Measurements from ENCODE around the gene GLS.
"Not testable (repeated sequence)": the region's sequence is repeated elsewhere in the genome, so short reads cannot be mapped to it uniquely, and the experiment has no call there.

Gene GLS

DNA sequence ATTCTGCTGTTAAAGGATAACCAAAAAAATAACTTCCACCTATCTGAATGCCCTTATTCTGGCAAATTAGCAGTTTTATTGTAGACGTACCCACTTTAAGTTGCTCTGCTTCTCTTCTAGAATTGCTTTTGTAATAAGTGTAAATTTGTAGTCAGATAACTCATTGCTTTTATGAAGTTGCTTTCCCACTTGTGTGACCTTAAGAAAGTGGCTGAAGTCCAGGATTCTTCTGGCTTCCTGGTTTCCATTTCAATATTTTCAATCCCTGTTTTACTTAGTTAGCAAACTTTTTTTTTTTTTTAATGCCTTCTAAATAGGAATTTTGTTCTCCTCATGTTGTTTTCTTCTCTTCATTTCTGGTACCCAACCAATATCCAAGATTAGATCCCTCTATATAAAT lies 59.8 kb downstream of the GLS start:
- DNase-seq, result no peak

DNA sequence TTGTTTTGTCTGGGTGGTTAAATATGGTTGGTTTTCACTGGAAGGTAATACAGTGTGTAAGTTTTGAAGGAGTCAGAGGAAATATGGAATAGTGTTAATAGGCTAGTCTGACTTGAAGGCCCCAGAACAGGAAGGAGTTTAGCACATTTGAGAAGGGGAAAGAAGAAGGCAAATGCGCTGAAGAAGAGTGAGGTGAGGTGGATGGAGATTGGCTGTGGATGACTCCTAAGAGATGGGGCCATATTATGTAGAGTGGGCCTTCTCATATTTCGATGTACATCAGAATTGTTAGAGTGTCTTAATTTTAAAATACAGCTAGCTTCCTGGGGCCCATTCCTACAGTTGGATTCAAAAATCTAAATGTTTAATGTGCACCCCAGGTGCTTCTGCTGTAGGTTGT lies 61.0 kb downstream of the GLS start:
- DNase-seq, result no peak

DNA sequence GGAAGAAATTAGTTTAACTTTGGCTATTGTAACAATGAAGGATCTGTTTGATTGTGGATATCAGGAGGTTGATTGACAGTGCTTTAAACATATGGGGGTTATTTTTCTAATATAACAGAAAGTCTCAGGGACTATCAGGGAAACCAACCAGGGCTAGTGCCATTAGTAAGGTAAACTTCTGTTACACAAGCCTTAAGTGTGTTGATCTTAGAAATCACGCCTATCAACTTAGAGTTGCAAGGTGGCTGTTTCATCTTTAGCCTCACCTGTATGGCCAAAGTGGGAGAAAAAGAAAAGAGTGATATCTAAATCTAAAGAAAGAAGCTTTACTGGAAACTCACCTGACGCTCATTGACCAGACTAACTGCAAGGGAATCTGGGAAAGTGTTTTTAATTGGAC lies 62.1 kb downstream of the GLS start:
- no peak for DNase-seq

DNA sequence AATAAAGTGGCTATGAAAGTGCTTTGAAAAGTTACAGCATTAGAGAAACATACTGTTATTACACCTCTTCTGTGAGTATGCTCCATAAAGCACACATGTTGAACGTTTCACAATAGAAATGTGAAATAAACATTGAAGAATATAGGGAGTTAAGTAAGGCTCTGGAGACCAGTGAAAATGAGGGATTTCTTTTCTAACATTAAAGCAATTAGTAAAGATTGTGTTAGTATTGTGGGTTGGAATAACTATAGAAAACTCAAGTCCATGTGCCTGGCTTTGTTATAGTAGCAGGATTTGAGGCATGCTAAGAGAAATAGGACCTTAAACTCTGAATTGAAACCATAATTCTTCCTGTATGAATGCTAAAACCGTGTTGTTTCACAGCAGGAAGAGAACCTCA lies 63.1 kb downstream of the GLS start:
- no peak for DNase-seq

DNA sequence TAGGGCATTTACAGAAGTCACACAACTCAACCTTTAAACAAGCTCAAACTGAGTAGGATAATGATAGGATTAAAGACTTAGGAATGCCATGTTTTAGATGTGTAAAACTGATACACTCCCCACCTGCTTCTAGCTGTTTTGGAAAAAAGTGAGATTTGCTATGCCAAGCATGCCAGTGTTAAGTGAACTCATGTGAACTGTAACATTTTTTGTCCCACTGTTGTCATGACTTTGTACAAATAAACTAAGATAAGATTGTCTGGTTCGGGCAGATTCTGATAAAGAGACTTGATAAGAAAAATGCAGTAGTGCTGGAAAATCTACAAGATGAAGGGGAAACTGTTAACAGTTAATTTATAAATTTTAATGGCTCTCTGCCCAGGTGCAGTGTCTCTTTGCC lies 66.5 kb downstream of the GLS start:
- no peak for DNase-seq

DNA sequence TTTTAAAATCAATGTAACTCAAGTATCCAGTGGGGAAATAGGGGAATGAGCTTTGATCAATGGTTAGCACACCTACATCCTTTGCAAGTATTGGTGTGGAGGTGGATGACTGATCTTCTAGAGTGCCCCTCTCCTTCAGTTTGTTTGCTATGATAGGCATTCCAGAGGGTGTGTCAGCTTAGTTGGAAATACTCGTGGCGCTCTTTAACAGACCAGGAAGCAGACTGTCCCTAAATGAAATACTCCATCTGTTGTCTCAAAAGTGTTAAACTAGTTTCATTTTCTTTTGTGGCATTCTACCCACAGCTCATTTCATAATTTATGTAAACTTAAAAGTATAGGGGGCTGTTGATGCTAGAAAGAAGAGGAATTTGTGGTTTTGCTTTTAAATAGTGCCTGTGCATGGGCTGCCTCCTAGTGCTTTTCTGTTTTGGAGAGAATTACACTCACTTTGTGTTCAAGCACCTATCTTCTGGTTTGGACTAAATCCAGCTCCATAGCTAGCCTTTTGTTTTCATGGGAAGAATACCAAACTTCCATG lies 67.2 kb downstream of the GLS start:
- DNase-seq, result peak; percentile 45

DNA sequence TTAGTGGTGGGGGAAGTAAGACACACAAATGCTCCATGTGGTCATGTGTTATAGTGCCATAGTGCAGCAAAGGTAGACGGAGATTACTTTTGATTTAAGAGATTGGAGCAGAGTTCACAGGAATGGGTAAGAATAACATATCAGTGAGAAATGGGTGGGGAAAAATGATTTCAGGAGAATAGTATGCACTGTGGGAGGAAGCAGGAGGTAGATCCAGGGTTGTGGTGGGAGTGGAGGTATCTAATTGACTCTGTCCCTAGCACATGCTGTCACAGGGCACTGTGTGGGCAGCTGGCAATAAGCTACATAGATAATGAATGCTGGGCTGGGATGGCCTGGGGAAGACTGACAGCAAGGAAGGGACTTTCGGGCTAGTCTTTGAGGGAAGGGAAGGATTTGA lies 68.0 kb downstream of the GLS start:
- no peak for DNase-seq

DNA sequence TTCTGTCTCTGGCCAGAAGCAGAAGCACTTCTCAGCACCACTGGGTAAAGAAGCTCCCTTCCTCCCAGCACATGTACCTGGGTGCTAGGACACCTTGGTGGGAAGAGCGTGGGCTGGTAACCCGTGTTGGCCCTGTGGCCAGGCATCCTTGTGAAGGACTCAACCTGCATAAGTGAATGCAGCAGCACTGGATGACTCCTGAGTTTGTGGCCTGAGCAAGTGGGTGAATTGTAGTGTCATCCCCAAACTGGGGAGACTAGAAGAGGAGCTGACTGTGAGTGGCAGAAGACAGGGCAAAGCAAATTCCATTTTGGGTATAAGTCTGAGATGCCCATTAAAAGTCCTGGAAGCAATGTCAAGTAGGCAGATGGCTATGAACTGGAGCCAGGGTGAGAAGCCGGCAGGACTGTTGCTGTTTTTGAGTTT lies 70.0 kb downstream of the GLS start:
- no peak for DNase-seq

DNA sequence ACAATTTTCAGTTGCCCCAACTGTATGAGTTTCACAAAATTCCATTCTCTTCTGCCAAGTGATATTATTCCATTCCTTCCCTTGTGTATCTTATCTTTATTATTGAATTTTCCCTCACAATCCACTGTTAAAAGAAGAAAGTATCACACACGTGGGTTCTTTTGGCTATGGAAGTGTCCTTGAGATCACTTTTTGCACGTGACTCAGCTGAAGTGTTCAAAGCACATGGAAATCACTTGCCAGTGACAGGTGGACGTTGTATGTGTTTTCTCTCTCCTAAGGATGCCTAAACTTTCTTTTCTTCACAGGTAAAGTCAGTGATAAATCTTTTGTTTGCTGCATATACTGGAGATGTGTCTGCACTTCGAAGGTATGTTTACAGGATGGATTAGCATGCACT lies 72.6 kb downstream of the GLS start:
- DNase-seq, result no peak

DNA sequence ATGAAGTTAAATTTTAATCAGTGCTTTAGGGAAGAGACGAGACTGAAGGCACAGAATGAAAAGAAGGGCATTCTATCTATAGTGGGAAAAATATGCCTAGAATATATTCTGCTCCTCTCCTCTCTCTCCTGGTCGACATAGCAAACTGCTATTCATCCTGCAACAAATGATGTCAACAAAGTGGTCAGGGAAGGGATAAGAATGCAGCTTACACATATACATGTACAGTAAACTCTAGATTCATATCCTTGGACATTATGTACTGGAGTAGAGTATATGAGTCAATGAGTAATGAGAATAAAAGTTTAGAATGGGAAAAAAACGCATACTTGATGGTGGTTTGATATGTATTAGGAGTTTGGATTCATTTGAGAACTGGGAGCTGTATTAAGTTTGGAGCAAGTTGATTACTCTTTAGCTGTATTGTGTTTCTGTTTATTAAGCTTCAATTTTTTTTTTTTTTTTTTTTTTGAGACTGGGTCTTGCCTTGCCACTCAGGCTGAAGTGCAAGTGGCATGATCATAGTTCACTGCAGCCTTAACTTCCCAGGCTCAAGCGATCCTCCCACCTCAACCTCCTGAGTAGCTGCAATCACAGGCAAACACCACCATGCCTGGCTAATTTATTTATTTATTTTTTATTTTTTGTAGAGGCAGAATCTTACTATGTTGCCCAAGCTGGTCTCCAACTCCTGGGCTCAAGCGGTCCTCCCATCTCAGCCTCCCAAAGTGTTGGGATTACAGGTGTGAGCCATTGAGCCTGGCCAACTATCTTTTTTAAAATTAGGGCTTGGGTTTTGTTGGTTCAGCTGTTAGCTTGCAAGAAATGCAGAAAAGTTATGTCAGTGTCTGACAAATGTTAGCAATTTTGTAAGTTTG lies 79.5 kb downstream of the GLS start:
- no peak for DNase-seq

DNA sequence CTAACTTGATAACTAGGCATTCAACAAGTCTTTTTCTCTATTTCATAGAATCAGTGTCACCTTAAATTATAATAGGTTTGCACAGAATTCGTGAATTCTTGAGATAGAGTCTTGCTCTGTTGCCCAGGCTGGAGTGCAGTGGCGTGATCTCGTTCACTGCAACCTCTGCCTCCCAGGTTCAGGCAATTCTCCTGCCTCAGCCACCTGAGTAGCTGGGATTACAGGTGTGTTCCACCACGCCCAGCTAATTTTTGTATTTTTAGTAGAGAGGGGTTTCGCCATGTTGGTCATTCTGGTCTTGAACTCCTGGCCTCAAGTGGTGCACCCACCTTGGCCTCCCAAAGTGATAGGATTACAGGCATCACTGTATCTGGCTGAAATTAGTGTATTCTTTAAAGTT lies 80.5 kb downstream of the GLS start:
- DNase-seq, result not testable (repeated sequence)

DNA sequence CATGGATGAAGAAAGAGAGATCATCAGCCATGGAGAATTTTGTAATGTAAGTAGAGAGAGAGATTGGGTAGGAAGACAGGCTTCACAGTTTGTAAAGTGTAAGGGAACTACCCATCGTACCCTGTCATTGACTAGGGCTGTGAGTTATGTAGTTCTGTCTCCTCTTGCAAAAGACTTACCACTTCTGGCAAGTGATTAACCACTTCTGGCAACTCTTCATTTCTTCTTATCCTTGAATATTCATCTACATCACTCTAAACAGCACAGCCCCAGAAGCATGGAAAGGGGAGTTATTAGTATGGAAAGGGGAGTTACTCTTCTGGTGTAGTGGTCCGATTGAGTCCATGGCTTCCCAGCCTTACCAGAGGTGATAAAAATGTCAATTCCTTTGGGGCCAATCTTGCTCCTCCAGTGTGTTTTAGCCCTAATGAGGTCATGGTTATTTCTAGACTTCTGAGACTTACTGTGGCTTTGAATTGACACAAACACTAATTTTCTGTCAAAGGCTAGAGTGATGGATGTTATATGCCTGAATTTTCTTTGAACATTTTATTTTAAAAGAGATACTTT lies 81.4 kb downstream of the GLS start:
- no peak for DNase-seq

DNA sequence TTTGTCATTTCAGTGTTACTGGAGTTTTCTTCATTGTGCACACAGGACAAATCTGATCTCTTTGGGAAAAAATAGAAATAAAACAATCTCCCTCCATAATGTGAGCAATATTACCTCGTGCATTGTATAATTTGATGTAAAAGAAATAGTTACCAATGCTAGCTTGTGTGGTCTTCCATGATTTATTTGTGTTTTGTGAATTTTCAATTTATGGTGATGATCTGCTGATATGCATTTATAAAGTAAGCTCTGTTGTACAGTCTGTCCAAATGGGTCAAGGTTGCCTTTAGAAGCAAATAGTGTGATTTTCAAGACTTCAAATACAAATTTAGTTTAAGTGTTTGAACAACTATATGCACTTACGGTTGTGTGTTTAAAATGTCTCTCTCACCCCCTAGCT lies 82.5 kb downstream of the GLS start:
- DNase-seq, result no peak

DNA sequence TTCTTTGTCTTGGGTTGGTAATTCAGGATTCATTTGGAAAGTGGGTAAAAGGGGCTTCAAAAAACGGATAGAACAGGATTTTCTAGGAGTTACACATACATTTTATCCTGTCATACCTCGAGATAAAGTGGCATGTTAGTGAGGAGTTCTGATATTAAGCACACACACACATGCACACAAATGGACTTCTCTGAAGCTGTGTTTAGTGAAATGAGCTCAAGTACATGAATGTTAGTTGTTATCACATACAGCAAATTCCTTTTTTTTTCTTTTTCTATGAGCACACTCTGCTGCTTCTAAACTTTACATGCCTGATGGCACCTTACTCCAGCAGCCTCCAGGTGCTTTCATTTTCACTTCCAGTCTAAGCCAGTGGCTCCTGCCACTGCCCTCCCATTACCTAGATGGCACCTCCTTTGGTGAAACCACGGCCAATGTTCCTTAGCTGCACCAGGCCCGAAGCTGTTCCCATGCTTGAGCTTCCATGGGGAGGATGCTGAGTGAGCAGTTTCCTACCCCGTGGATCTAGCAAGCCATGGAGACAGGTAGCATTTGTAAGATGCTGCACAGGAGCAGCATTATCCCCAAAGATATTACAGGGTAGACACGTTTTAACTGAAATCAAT lies 83.7 kb downstream of the GLS start:
- no peak for DNase-seq

DNA sequence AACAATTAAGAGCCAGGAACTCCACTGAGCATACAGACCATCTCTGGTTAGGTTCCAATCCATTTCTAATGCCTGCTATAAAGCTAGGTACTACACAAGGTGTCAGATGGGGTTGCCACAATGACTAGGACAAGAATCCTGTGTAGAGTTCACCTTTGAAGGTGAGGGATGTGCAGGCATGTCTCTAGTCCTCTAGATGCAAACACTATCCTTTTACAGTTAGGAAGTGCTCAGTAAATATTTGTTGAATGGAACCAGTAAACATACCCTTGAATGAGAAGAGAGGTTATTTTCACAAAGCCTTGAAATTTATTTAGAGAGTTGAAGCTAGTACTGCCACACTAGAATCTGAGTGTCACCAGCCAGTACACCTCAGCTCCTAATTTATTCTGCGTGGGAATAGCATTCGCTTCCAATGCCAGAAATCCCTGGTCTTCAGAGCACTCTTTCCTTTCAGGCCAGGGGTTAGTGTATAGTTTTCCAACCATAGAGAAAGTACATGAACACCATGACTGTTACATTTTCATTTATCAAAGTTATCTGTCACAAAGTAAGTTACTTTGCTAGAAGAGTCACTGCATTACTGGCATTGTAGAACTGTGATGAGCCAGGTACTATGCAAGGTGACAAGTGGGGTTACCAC lies 85.1 kb downstream of the GLS start:
- no peak for DNase-seq

DNA sequence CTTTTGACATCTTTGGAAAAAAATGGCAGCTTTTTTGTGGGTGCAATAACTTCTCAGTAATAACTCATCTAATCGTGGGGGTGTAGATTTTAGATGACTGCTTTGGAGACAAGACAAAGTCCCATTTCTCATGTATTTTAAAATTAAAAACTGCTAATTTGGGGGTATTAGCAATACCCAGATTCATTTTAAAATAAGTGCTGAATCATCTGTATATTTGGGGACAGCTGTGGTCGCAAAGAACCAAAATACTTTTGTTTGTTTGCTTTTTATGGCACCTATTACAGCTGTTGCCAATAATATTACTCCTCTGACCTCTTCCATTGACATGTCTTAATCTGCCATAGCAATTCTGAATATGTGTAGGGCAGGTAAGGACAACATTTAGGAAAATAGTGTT lies 87.9 kb downstream of the GLS start:
- DNase-seq, result no peak

DNA sequence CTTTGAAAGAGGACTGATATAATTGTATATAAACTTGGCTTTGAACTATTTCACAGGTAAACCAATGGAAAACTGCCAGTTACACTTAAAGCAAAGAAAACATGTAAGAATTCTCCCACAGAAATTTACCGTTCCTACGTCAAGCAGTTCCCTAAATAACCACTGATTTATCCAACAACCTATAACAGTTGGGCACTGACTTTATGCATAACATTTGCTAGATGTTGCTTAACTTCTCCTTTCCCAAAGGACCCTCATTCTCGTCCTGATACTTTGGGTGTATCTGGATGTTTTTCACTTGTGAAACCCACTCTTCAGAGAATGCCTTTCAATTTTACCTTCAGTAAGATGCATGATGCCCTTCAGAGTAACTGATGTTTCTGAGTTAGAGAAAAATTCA lies 89.5 kb downstream of the GLS start:
- no peak for DNase-seq

DNA sequence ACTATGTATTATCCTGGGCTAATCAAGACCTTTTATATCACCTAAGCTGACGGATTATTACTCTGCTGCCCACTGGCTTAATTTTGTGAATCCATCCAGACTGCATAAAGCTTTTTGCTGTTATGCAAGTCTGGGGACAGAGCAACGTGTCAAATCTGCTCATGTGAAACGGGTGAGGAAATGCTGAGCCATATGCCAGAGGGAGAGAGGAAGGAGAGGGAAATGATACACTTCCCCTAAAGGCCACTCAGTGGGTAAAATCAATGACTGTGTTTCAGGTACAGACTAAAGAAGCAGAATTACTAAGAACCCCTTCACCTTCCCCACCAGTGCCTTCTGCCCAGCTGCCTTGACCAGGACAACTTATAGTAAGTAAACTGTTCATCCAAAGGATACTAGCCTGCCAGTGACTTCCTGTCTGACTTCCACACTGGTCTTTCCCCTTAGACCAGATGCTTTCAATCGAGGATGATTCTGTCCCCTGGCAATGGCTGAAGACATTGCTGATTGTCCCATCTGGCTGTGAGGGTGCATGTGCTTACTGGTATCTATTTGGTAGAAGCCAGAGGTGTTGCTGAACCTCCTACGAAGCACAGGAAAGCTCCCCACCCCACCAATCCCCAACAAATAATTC lies 90.4 kb downstream of the GLS start:
- no peak for DNase-seq

DNA sequence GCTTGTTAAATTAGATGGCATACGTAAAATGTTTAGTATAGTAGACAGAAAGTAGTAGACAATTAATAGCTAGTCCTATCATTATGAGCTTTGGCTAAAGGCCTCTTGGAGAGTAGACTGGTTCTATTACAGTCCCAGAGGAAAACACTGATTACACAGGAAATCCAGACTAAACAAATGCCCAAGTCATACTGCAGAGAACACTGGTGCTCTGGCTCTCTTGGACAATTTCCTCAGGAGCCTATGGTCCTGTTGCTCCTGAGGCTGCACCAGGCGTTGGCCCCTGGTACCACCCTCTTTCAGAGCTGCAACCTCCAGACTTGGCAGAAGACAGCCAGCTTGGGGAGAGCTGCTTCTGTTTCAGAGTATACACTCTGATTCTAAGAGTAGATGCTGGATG lies 91.6 kb downstream of the GLS start:
- DNase-seq, result no peak

DNA sequence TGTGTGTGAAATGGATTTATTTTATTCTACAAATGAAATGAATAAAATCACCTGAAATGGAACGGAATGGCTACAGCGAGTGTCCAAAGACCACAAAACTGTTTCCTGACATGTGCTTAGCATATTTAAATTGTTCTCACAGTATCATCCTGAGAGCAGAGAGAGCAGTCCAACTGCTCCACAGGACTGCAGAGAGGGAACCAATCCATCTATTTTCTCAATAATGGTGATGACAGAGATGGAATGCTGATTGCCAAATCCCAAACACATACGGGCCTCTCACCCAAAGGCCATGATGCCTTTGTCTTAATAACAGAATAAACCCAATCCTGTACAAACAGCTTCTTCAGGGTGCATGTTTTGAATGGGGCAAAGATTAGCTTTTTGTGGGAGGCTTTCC lies 92.2 kb downstream of the GLS start:
- no peak for DNase-seq

DNA sequence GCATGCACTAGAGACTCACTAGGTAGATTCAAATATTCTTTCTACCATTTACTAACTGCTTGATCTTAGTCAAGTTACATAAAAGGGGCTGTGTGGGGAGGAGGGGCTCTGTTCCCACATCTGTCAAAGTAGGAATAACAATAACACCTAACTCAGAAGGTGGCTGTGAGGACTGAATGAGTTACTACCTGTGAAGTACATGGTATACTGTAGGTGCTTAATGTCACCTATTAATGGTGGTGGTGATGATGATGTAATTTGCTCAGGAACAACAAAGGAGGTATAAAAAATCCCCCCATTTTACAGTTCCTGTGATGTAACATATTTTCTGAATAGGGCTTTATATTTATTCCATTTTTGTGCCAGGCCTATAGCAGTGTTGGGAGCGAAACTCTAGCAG lies 92.6 kb downstream of the GLS start:
- no peak for DNase-seq

DNA sequence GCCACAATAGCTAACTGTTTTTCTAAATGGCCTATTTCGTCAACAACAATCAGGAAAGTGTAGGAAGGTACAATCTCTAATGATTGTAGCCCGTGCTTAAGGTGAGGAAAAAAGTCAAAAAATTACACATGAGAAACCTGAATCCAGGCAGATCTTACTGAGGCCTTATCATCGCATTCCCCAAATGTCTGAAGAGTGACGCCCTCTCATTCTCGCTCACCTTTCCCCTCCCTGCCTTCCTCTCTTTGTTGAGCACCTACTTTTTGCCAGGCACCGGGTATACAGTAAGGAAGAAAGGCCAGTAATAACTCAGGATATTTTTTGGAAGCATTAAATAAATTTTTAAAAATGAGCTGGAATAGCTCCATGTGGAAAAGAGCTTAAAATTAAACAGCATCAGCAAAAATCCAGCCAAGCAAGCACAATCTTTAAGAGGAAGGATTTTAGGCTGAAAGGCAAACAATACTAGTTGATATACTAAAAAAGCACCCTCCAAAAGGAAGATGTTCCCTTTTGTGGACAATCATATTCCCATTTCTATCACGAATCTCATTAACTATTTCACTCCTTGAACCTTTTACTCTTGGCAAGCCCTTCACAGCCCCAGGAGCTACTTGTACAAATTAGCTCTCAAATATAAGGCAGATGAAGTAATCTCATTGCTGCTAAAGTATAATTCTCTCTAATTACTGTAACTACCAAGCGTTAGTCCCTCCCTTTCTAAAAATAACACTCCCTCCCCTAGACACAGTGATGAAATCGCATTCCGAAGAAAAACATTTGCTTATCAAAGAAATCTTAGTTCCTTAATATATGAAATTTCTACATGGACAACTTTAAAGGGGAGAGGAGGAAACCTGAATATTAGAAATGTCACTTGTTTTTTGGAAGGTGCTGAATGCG lies 93.4 kb downstream of the GLS start:
- no peak for DNase-seq
